ENCODE results near the gene E2F4.

Gene E2F4

GRCh38 chr16:67235816-67236562 is 44.0 kb downstream of the E2F4 start:
- DNase-seq (ENCODE audit: low read depth): no peak

GRCh38 chr16:67236563-67237395 is 44.8 kb downstream of the E2F4 start:
- DNase-seq (ENCODE audit: low read depth): peak; percentile 66

GRCh38 chr16:67237396-67238277 is 45.7 kb downstream of the E2F4 start:
- DNase-seq (ENCODE audit: low read depth): no peak

- DNase-seq (ENCODE audit: low read depth): no peak
These were observed 46.3 kb downstream of the E2F4 start for GRCh38 chr16:67238278-67238575.

GRCh38 chr16:67238806-67239470 is 47.0 kb downstream of the E2F4 start:
- no peak for DNase-seq (ENCODE audit: low read depth)

GRCh38 chr16:67240506-67240905 is 48.6 kb downstream of the E2F4 start:
- DNase-seq (ENCODE audit: low read depth): no peak

GRCh38 chr16:67241008-67241900 is 49.3 kb downstream of the E2F4 start:
- no peak for DNase-seq (ENCODE audit: low read depth)

GRCh38 chr16:67242138-67242730 is 50.3 kb downstream of the E2F4 start:
- no peak for DNase-seq (ENCODE audit: low read depth)

GRCh38 chr16:67243481-67243880 is 51.5 kb downstream of the E2F4 start:
- DNase-seq (ENCODE audit: low read depth): no peak

- no peak for DNase-seq (ENCODE audit: low read depth)
These were observed 52.6 kb downstream of the E2F4 start for GRCh38 chr16:67244387-67245185.

GRCh38 chr16:67245186-67245585 is 53.2 kb downstream of the E2F4 start:
- no peak for DNase-seq (ENCODE audit: low read depth)

- no peak for DNase-seq (ENCODE audit: low read depth)
These were observed 53.7 kb downstream of the E2F4 start for GRCh38 chr16:67245674-67246080.

- DNase-seq (ENCODE audit: low read depth): no peak
These were observed 54.3 kb downstream of the E2F4 start for GRCh38 chr16:67246081-67246755.

- DNase-seq (ENCODE audit: low read depth): no peak
These were observed 54.8 kb downstream of the E2F4 start for GRCh38 chr16:67246756-67247191.

- peak; percentile 94 for DNase-seq (ENCODE audit: low read depth)
These were observed 55.5 kb downstream of the E2F4 start, which contains the start of gene FHOD1 for GRCh38 chr16:67247192-67248072. Gene FHOD1, minus strand, starts transcription at chr16:67247481. Its CDS starts 71 bp downstream, at chr16:67247410.

GRCh38 chr16:67248073-67248400 is 56.1 kb downstream of the E2F4 start:
- DNase-seq (ENCODE audit: low read depth): no peak

Data from stimulated activated CD8-positive, alpha-beta memory T cell treated with anti-CD3 and anti-CD28 coated beads, Interleukin-15, amount 100 ng/mL, for 24 hours (primary cell).